Activated CD8-positive, alpha-beta T cell treated with anti-CD3 and anti-CD28 coated beads for 36 hours (primary cell): ENCODE data around the gene NEURL1. TPM values are rescaled to one million over a fixed set of nuclear protein-coding genes. Genes with fewer than 3 reads are reported as not detected.

Experiments used
- ATAC-seq: fragments of 200-7000 bp; cut with Tn5 transposase; one replicate; pipeline ENCODE4 v1.10.0; 2021; ENCODE audit warnings: mild to moderate bottlenecking, moderate library complexity
- CTCF ChIA-PET: fragments of 350-600 bp; sonication (Branson Sonifier 250); formaldehyde crosslinking; loops from one replicate; lab custom pipeline; 2021; ENCODE audit warnings: antibody characterized with exemption; lab: Charles Lee
- POLR2A ChIA-PET: fragments of 350-600 bp; sonication (Branson Sonifier 250); formaldehyde crosslinking; loops from one replicate; lab custom pipeline; 2021; ENCODE audit warnings: antibody characterized with exemption; lab: Charles Lee
- DNase-seq: peaks from one replicate; pipeline ENCODE4 v3.0.0-alpha.2; 2020
- H3K27ac Mint-ChIP-seq: one replicate; pipeline ENCODE4 v1.8.0; 2021; ENCODE audit warnings: mild to moderate bottlenecking, mixed read lengths
- H3K27me3 Mint-ChIP-seq: one replicate; pipeline ENCODE4 v1.8.0; 2021; ENCODE audit warnings: mixed read lengths
- H3K36me3 Mint-ChIP-seq: one replicate; pipeline ENCODE4 v1.8.0; 2021; ENCODE audit warnings: low read depth, mixed read lengths
- H3K4me1 Mint-ChIP-seq: one replicate; pipeline ENCODE4 v1.8.0; 2021; ENCODE audit warnings: low read depth, mixed read lengths
- H3K4me3 Mint-ChIP-seq: one replicate; pipeline ENCODE4 v1.8.0; 2021; ENCODE audit warnings: mild to moderate bottlenecking, moderate library complexity, mixed read lengths
- H3K9me3 Mint-ChIP-seq: one replicate; pipeline ENCODE4 v1.8.0; 2021; ENCODE audit warnings: mixed read lengths
- CTCF ChIP-seq: fragments of 200-600 bp; IDR thresholded peaks from one replicate; pipeline ENCODE4 v1.8.0; 2022; ENCODE audit warnings: antibody characterized with exemption, mild to moderate bottlenecking
- intact Hi-C: fragments of 100-400 bp; cut with micrococcal nuclease; formaldehyde crosslinking; loops from one replicate; pipeline ENCODE4 v1.10.0; 2022
- total RNA-seq, 2 experiments: library from RNA; stranded (reverse); gene quantifications; one replicate each; pipeline ENCODE4 v1.2.3, GENCODE V29; 2021

Gene NEURL1
- total RNA-seq, 2 experiments from 2014 or later, result 1.7 to 1.9 TPM

GRCh38 chr10:103613616-103614015 lies 120.1 kb downstream of the NEURL1 start:
- intact Hi-C loops, result no loop called here
- no peak overlapping the region for H3K4me3 Mint-ChIP-seq
- DNase-seq (no peak), ATAC-seq (no peak)
- TF ChIP-seq CTCF, result no peak
- H3K36me3 Mint-ChIP-seq, result no peaks in the 10 kb centered on the region
- no peaks in the 10 kb centered on the region for H3K4me1 Mint-ChIP-seq
- no peaks in the 10 kb centered on the region for H3K27me3 Mint-ChIP-seq
- POLR2A ChIA-PET, result interaction anchor here (1.6 kb wide), 1 partner anchor 66 kb away, joined by 4 read pairs; no protein-coding TSS in a partner anchor
- CTCF ChIA-PET, result interaction anchor here (1.0 to 6.7 kb wide), 3 partner anchors 8 to 73 kb away, joined by 5 to 53 read pairs (median 7); no protein-coding TSS in a partner anchor
- H3K27ac Mint-ChIP-seq, result no peak overlapping the region
- H3K9me3 Mint-ChIP-seq, result no peaks in the 10 kb centered on the region

- Mint-ChIP-seq H3K27me3 (no peaks in the 10 kb centered on the region), H3K4me3 (no peak overlapping the region), H3K36me3 (no peaks in the 10 kb centered on the region), H3K27ac (no peak overlapping the region), H3K4me1 (no peaks in the 10 kb centered on the region), H3K9me3 (no peaks in the 10 kb centered on the region)
- POLR2A ChIA-PET, result no interaction called here
- TF ChIP-seq CTCF, result no peak
- ATAC-seq, result no peak
- intact Hi-C loops, result no loop called here
- CTCF ChIA-PET, result interaction anchor here (1.0 to 6.7 kb wide), 4 partner anchors 9 to 72 kb away, joined by 4 to 53 read pairs (median 6); no protein-coding TSS in a partner anchor
- no peak for DNase-seq
Measured at GRCh38 chr10:103614306-103615158, 121.0 kb downstream of the NEURL1 start.

- H3K36me3 Mint-ChIP-seq, result no peaks in the 10 kb centered on the region
- ChIA-PET CTCF (interaction anchor here (1.1 kb wide), 2 partner anchors 11 to 24 kb away, joined by 3 read pairs; no protein-coding TSS in a partner anchor), POLR2A (no interaction called here)
- DNase-seq (no peak), ATAC-seq (no peak)
- no peak overlapping the region for H3K27ac Mint-ChIP-seq
- TF ChIP-seq CTCF, result no peak
- H3K4me3 Mint-ChIP-seq, result no peak overlapping the region
- intact Hi-C loops, result no loop called here
- no peaks in the 10 kb centered on the region for H3K27me3 Mint-ChIP-seq
- H3K9me3 Mint-ChIP-seq, result no peaks in the 10 kb centered on the region
- H3K4me1 Mint-ChIP-seq, result no peaks in the 10 kb centered on the region
Measured at GRCh38 chr10:103616705-103617601, 123.4 kb downstream of the NEURL1 start.

- H3K9me3 Mint-ChIP-seq, result no peaks in the 10 kb centered on the region
- no peak overlapping the region for H3K27ac Mint-ChIP-seq
- H3K4me3 Mint-ChIP-seq, result no peak overlapping the region
- DNase-seq (no peak), ATAC-seq (no peak)
- ChIA-PET POLR2A (no interaction called here), CTCF (no interaction called here)
- H3K27me3 Mint-ChIP-seq, result no peaks in the 10 kb centered on the region
- H3K4me1 Mint-ChIP-seq, result no peaks in the 10 kb centered on the region
- intact Hi-C loops, result no loop called here
- no peaks in the 10 kb centered on the region for H3K36me3 Mint-ChIP-seq
- no peak for TF ChIP-seq CTCF
Measured at GRCh38 chr10:103617602-103618385, 124.3 kb downstream of the NEURL1 start.
